Bronchus fibroblast of lung (primary cell): ENCODE data around the gene CRYAA. TPM values are rescaled to one million over a fixed set of nuclear protein-coding genes. Genes with fewer than 3 reads are reported as not detected.

Experiments
- total RNA-seq: library from RNA; depleted of rRNA; stranded (reverse); fragments of >200 nt; gene quantifications from 2 replicates; pipeline ENCODE4 v1.2.3, GENCODE V29; 2015

Gene CRYAA, protein sequence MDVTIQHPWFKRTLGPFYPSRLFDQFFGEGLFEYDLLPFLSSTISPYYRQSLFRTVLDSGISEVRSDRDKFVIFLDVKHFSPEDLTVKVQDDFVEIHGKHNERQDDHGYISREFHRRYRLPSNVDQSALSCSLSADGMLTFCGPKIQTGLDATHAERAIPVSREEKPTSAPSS
- total RNA-seq = not detected in 2 replicates

DNA sequence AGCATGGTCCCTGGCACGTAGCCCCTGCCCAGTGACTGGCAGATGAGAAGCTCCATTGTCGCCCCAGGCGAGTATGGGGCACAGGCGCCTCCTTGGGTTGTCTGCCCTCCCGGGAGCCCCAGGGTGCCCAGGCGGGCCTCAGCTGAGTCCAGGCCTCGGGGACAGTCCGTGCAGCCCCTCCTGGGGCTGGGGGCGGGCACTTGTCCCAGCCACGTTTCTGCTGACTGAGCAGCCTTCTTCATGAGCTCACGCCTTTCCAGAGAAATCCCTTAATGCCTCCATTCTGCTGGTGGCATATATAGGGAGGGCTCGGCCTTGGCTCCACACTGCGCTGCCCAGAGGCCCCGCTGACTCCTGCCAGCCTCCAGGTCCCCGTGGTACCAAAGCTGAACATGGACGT, at the start of gene CRYAA:
TSS of gene CRYAA (plus strand) at position 301 of the 400 bp plus-strand sequence. CDS start at position 393, 92 bp downstream.

Other genes with a start within 250 kb of the CRYAA start
- not detected in 2 replicates for gene ERVH48-1, start 243.4 kb upstream of the CRYAA start, total RNA-seq
- gene PKNOX1, start 194.4 kb upstream of the CRYAA start, total RNA-seq = 12.6 and 23.8 TPM in 2 replicates
- gene CBS, start 93.2 kb upstream of the CRYAA start, total RNA-seq = 54.0 and 58.7 TPM in 2 replicates
- gene U2AF1, start 61.4 kb upstream of the CRYAA start, total RNA-seq = 19.2 and 19.3 TPM in 2 replicates